Fibroblast of villous mesenchyme (primary cell): Measurements from ENCODE around the gene IRF3. TPM values are rescaled to one million over a fixed set of nuclear protein-coding genes. Genes with fewer than 3 reads are reported as not detected.
"Not testable (repeated sequence)": the region's sequence is repeated elsewhere in the genome, so short reads cannot be mapped to it uniquely, and the experiment has no call there.

Experiments
- DNase-seq: peaks from one replicate; pipeline ENCODE4 v3.0.0-alpha.2; 2010; ENCODE audit warnings: low read depth
- H3K4me3 ChIP-seq: 2 replicates; pipeline ENCODE4 v1.5.1; 2011; ENCODE audit warnings: low read depth, mild to moderate bottlenecking, low read length
- total RNA-seq: library from RNA; depleted of rRNA; stranded (reverse); fragments of >200 nt; gene quantifications from 2 replicates; pipeline ENCODE4 v1.2.3, GENCODE V29; 2012
- TF ChIP-seq, protein P1 (sequence below): IDR thresholded peaks from 2 replicates; pipeline ENCODE4 v1.5.1; 2012; ENCODE audit warnings: low read depth, mild to moderate bottlenecking, low read length; ENCODE audit not compliant: insufficient read depth

Gene IRF3
- total RNA-seq, 1 donor = 66.5 TPM

DNA sequence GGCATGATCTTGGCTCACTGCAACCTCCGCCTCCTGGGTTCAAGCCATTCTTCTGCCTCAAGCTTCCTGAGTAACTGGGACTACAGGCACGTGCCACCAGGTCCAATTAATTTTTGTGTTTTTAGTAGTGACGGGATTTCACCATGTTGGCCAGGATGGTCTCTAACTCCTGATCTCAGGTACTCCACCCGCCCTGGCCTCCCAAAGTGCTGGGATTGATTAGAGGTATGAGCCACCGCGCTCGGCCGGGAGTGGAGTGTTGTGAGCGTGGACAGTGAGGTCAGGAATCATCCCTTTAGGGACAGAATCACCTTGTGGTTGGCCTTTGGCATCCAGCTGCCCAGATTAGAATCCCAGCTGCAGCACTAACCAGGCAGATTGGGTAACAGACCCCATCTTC lies 36.0 kb downstream of the IRF3 start:
- DNase-seq = no peak
- TF ChIP-seq, protein P1, sequence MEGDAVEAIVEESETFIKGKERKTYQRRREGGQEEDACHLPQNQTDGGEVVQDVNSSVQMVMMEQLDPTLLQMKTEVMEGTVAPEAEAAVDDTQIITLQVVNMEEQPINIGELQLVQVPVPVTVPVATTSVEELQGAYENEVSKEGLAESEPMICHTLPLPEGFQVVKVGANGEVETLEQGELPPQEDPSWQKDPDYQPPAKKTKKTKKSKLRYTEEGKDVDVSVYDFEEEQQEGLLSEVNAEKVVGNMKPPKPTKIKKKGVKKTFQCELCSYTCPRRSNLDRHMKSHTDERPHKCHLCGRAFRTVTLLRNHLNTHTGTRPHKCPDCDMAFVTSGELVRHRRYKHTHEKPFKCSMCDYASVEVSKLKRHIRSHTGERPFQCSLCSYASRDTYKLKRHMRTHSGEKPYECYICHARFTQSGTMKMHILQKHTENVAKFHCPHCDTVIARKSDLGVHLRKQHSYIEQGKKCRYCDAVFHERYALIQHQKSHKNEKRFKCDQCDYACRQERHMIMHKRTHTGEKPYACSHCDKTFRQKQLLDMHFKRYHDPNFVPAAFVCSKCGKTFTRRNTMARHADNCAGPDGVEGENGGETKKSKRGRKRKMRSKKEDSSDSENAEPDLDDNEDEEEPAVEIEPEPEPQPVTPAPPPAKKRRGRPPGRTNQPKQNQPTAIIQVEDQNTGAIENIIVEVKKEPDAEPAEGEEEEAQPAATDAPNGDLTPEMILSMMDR = no peak

DNA sequence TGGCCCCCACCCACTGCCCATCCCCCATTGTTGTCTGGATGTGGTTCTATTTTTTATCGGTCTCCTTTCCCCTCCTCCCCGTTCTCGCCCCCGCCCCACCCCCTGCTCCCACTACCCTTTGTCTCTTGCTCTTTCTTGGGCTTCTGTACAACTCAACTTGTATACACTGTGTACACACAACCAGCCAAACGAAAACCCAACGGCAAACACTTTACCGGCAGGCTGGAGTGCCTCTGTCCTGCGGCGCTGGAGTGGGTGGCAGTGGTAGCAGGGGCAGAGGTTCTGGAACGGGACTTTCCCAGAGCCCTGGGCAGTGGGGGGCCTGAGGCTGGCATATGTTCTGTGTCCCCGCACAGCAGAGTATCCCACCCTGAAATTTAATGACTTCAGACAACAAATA lies 39.4 kb downstream of the IRF3 start:
- no peak overlapping the region for H3K4me3 ChIP-seq
- no peak for DNase-seq
- TF ChIP-seq, protein P1 = no peak

More for the DNA sequence above, 36.0 kb downstream of the IRF3 start:
- no peak overlapping the region for H3K4me3 ChIP-seq

DNA sequence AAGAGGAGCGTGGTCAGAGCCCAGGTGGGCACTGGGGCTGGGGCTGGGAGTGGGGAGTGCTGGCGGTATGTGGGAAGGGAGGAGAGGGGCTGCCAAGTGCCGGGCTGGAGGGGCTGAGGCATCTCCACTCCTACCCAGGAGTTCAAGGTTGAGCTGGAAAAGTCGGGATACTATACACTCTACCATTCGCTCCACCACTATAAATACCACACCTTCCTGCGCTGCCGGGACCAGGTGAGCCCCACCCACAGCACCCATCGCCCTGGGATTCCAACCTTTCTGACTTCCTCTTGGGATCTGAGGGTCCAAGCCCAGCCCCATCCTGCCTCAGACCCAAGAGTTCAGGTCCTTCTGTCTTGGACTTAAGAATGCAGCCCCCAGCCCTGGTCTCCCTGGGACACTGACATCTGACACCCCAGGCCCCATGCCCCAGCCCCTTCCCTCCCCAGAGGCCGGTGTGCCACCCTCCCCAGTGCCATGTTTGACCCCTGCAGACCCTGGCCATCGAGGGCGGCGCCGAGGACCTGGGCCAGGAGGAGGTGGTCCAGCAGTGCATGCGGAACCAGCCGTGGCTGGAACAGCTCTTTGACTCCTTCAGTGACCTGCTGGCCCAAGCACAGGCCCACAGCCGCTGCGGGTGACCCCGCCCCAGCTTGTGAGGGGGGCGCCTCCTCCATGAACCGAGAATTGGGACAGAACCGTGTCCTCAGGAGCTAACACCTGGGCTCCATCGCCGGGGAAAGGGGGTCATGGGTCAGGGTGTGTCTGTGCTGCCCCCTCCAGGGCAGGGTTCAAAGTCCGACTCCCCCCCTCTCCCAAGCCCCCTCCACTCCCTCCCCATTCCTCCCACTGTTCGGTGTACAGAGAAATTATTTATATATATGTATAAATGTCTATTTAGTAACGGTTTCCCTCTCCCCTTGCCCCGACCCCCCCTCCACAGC lies 40.4 kb downstream of the IRF3 start:
- TF ChIP-seq, protein P1 = no peak
- no peak for DNase-seq
- H3K4me3 ChIP-seq = no peak overlapping the region

GRCh38 chr19:49617860-49618259 lies 47.8 kb downstream of the IRF3 start:
- H3K4me3 ChIP-seq, DNase-seq: not testable (repeated sequence)

DNA sequence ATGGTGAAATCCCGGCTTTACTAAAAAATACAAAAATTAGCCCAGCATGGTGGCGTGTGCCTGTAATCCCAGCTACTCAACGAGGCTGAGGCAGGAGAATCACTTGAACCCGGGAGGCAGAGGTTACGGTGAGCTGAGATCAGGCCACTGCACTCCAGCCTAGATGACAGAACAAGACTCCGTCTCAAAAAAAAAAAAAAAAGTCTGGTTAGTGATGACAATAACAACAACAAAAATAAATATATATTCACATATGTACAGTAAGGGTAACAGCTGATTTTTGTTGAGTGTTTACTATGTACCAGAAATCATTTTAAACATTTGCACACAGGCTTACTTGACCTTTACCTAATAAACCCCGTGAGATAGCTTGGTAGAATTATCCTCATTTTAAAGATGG lies 48.7 kb downstream of the IRF3 start:
- H3K4me3 ChIP-seq = no peak overlapping the region
- no peak for DNase-seq
- TF ChIP-seq, protein P1 = no peak

DNA sequence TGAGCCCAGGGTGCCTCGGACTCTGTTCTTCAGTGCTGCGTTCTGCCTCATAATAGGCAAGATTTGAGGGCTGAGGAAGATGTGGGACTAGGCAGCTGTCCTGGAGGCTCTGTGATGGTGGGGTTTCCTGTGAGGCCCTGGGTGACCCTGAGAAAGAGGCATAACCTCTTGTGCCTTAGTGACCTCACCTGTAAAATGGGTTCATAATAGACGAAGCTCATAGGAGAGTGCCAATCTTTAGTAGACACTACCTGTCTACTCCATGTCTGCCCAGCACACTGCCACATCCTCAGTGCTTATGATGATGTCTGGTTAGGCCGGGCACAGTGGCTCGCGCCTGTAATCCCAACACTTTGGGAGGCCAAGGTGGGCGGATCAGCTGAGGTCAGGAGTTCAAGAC lies 49.1 kb downstream of the IRF3 start:
- no peak for DNase-seq
- TF ChIP-seq, protein P1 = no peak
- no peak overlapping the region for H3K4me3 ChIP-seq

DNA sequence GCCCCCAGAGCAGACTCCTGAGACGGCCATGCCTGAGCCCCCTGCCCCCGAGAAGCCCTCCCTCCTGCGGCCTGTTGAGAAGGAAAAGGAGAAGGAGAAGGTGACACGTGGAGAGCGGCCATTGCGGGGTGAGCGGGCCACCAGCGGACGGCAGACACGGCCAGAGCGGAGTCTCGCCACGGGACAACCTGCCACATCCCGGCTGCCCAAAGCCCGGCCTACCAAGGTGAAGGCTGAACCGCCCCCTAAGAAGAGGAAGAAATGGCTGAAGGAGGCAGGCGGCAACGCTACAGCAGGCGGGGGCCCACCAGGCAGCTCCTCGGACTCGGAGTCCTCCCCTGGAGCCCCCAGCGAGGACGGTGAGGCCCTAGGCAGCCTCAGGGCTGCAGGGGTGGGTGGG lies 49.8 kb downstream of the IRF3 start:
- H3K4me3 ChIP-seq = no peak overlapping the region
- DNase-seq = no peak
- TF ChIP-seq, protein P1 = no peak
